ENCODE results near the gene KCNT2.
"Not testable (repeated sequence)": the region's sequence is repeated elsewhere in the genome, so short reads cannot be mapped to it uniquely, and the experiment has no call there.

The KCNT2 gene

GRCh38 chr1:196544617-196545016 is 63.6 kb downstream of the KCNT2 start:
- Histone ChIP-seq H3K9ac (ENCODE audit: low read depth, low read length) (no peak overlapping the region), H3K4me3 (ENCODE audit: low read length) (no peak overlapping the region), H3K9me3 (replicated peaks; ENCODE audit: low read length) (no peaks in the 10 kb centered on the region), H3K36me3 (ENCODE audit: insufficient read depth, low read length) (no peaks in the 10 kb centered on the region), H3K27me3 (ENCODE audit: control insufficient read depth, insufficient read depth, low read length) (no peaks in the 10 kb centered on the region), H3K4me1 (ENCODE audit: control insufficient read depth, insufficient read depth, low read length) (no peaks in the 10 kb centered on the region), H3K4me2 (ENCODE audit: low read length) (no peak overlapping the region)

- Histone ChIP-seq H3K9me3 (replicated peaks; ENCODE audit: low read length) (no peaks in the 10 kb centered on the region), H3K36me3 (ENCODE audit: insufficient read depth, low read length) (no peaks in the 10 kb centered on the region), H3K4me1 (ENCODE audit: control insufficient read depth, insufficient read depth, low read length) (no peaks in the 10 kb centered on the region), H3K4me3 (ENCODE audit: low read length) (no peak overlapping the region), H3K4me2 (ENCODE audit: low read length) (no peak overlapping the region), H3K27me3 (ENCODE audit: control insufficient read depth, insufficient read depth, low read length) (no peaks in the 10 kb centered on the region), H3K9ac (ENCODE audit: low read depth, low read length) (no peak overlapping the region)
Observed at GRCh38 chr1:196543833-196544232, 64.4 kb downstream of the KCNT2 start.

GRCh38 chr1:196538473-196538872 is 69.8 kb downstream of the KCNT2 start:
- H3K9me3 ChIP-seq (replicated peaks; ENCODE audit: low read length): no peaks in the 10 kb centered on the region
- no peak overlapping the region for H3K4me2 ChIP-seq (ENCODE audit: low read length)
- peaks cover 8% of the 10 kb centered on the region for H3K4me1 ChIP-seq (ENCODE audit: control insufficient read depth, insufficient read depth, low read length)
- no peak overlapping the region for H3K9ac ChIP-seq (ENCODE audit: low read depth, low read length)
- no peak overlapping the region for H3K4me3 ChIP-seq (ENCODE audit: low read length)
- H3K27me3 ChIP-seq (ENCODE audit: control insufficient read depth, insufficient read depth, low read length): no peaks in the 10 kb centered on the region
- no peaks in the 10 kb centered on the region for H3K36me3 ChIP-seq (ENCODE audit: insufficient read depth, low read length)

- Histone ChIP-seq H3K27me3 (ENCODE audit: control insufficient read depth, insufficient read depth, low read length) (no peaks in the 10 kb centered on the region), H3K9ac (ENCODE audit: low read depth, low read length) (no peak overlapping the region), H3K36me3 (ENCODE audit: insufficient read depth, low read length) (no peaks in the 10 kb centered on the region), H3K4me1 (ENCODE audit: control insufficient read depth, insufficient read depth, low read length) (peaks cover 8% of the 10 kb centered on the region), H3K9me3 (replicated peaks; ENCODE audit: low read length) (no peaks in the 10 kb centered on the region), H3K4me2 (ENCODE audit: low read length) (no peak overlapping the region), H3K4me3 (ENCODE audit: low read length) (no peak overlapping the region)
Observed at GRCh38 chr1:196535727-196536126, 72.5 kb downstream of the KCNT2 start.

- Histone ChIP-seq H3K9ac (ENCODE audit: low read depth, low read length) (no peak overlapping the region), H3K36me3 (ENCODE audit: insufficient read depth, low read length) (no peaks in the 10 kb centered on the region), H3K9me3 (replicated peaks; ENCODE audit: low read length) (no peaks in the 10 kb centered on the region), H3K4me3 (ENCODE audit: low read length) (no peak overlapping the region), H3K27me3 (ENCODE audit: control insufficient read depth, insufficient read depth, low read length) (no peaks in the 10 kb centered on the region), H3K4me1 (ENCODE audit: control insufficient read depth, insufficient read depth, low read length) (peaks cover 8% of the 10 kb centered on the region), H3K4me2 (ENCODE audit: low read length) (no peak overlapping the region)
Observed at GRCh38 chr1:196531737-196532524, 76.3 kb downstream of the KCNT2 start.

GRCh38 chr1:196527919-196528318 is 80.3 kb downstream of the KCNT2 start:
- no peaks in the 10 kb centered on the region for H3K4me1 ChIP-seq (ENCODE audit: control insufficient read depth, insufficient read depth, low read length)
- H3K4me3 ChIP-seq (ENCODE audit: low read length): no peak overlapping the region
- no peaks in the 10 kb centered on the region for H3K9me3 ChIP-seq (replicated peaks; ENCODE audit: low read length)
- H3K4me2 ChIP-seq (ENCODE audit: low read length): no peak overlapping the region
- no peaks in the 10 kb centered on the region for H3K36me3 ChIP-seq (ENCODE audit: insufficient read depth, low read length)
- no peak overlapping the region for H3K9ac ChIP-seq (ENCODE audit: low read depth, low read length)
- no peaks in the 10 kb centered on the region for H3K27me3 ChIP-seq (ENCODE audit: control insufficient read depth, insufficient read depth, low read length)

- not testable (repeated sequence) for H3K36me3 ChIP-seq (ENCODE audit: insufficient read depth, low read length); H3K4me2 ChIP-seq (ENCODE audit: low read length); H3K9me3 ChIP-seq (replicated peaks; ENCODE audit: low read length); H3K9ac ChIP-seq (ENCODE audit: low read depth, low read length); H3K4me3 ChIP-seq (ENCODE audit: low read length); H3K4me1 ChIP-seq (ENCODE audit: control insufficient read depth, insufficient read depth, low read length); H3K27me3 ChIP-seq (ENCODE audit: control insufficient read depth, insufficient read depth, low read length)
Observed at GRCh38 chr1:196522574-196523345, 85.5 kb downstream of the KCNT2 start.

GRCh38 chr1:196517193-196517592 is 91.0 kb downstream of the KCNT2 start:
- Histone ChIP-seq H3K36me3 (ENCODE audit: insufficient read depth, low read length) (no peaks in the 10 kb centered on the region), H3K9me3 (replicated peaks; ENCODE audit: low read length) (no peaks in the 10 kb centered on the region), H3K9ac (ENCODE audit: low read depth, low read length) (no peak overlapping the region), H3K4me3 (ENCODE audit: low read length) (no peak overlapping the region), H3K4me2 (ENCODE audit: low read length) (no peak overlapping the region), H3K27me3 (ENCODE audit: control insufficient read depth, insufficient read depth, low read length) (no peaks in the 10 kb centered on the region), H3K4me1 (ENCODE audit: control insufficient read depth, insufficient read depth, low read length) (no peaks in the 10 kb centered on the region)

- Histone ChIP-seq H3K9me3 (replicated peaks; ENCODE audit: low read length) (no peaks in the 10 kb centered on the region), H3K27me3 (ENCODE audit: control insufficient read depth, insufficient read depth, low read length) (no peaks in the 10 kb centered on the region), H3K9ac (ENCODE audit: low read depth, low read length) (no peak overlapping the region), H3K36me3 (ENCODE audit: insufficient read depth, low read length) (no peaks in the 10 kb centered on the region), H3K4me2 (ENCODE audit: low read length) (no peak overlapping the region), H3K4me1 (ENCODE audit: control insufficient read depth, insufficient read depth, low read length) (no peaks in the 10 kb centered on the region), H3K4me3 (ENCODE audit: low read length) (no peak overlapping the region)
Observed at GRCh38 chr1:196516373-196516772, 91.9 kb downstream of the KCNT2 start.

GRCh38 chr1:196515904-196516303 is 92.3 kb downstream of the KCNT2 start:
- no peaks in the 10 kb centered on the region for H3K4me1 ChIP-seq (ENCODE audit: control insufficient read depth, insufficient read depth, low read length)
- no peak overlapping the region for H3K9ac ChIP-seq (ENCODE audit: low read depth, low read length)
- H3K9me3 ChIP-seq (replicated peaks; ENCODE audit: low read length): no peaks in the 10 kb centered on the region
- no peak overlapping the region for H3K4me2 ChIP-seq (ENCODE audit: low read length)
- no peaks in the 10 kb centered on the region for H3K27me3 ChIP-seq (ENCODE audit: control insufficient read depth, insufficient read depth, low read length)
- no peak overlapping the region for H3K4me3 ChIP-seq (ENCODE audit: low read length)
- no peaks in the 10 kb centered on the region for H3K36me3 ChIP-seq (ENCODE audit: insufficient read depth, low read length)

- Histone ChIP-seq H3K4me2 (ENCODE audit: low read length) (no peak overlapping the region), H3K9ac (ENCODE audit: low read depth, low read length) (no peak overlapping the region), H3K4me1 (ENCODE audit: control insufficient read depth, insufficient read depth, low read length) (no peaks in the 10 kb centered on the region), H3K4me3 (ENCODE audit: low read length) (no peak overlapping the region), H3K36me3 (ENCODE audit: insufficient read depth, low read length) (no peaks in the 10 kb centered on the region), H3K27me3 (ENCODE audit: control insufficient read depth, insufficient read depth, low read length) (no peaks in the 10 kb centered on the region), H3K9me3 (replicated peaks; ENCODE audit: low read length) (no peaks in the 10 kb centered on the region)
Observed at GRCh38 chr1:196513821-196514220, 94.4 kb downstream of the KCNT2 start.

GRCh38 chr1:196510451-196510850 is 97.8 kb downstream of the KCNT2 start:
- no peaks in the 10 kb centered on the region for H3K27me3 ChIP-seq (ENCODE audit: control insufficient read depth, insufficient read depth, low read length)
- no peak overlapping the region for H3K9ac ChIP-seq (ENCODE audit: low read depth, low read length)
- H3K4me3 ChIP-seq (ENCODE audit: low read length): no peak overlapping the region
- no peaks in the 10 kb centered on the region for H3K4me1 ChIP-seq (ENCODE audit: control insufficient read depth, insufficient read depth, low read length)
- no peaks in the 10 kb centered on the region for H3K36me3 ChIP-seq (ENCODE audit: insufficient read depth, low read length)
- H3K9me3 ChIP-seq (replicated peaks; ENCODE audit: low read length): no peaks in the 10 kb centered on the region
- no peak overlapping the region for H3K4me2 ChIP-seq (ENCODE audit: low read length)
